T-helper 1 cell treated with Interleukin-12 subunit alpha and Interleukin-12 subunit beta and Interleukin-4 antibody, amounts not matched to agents 30 μg/mL and 1 μg/mL, for 36 hours (primary cell): ENCODE measurements around the gene LGALS12.
"Not testable (repeated sequence)": the region's sequence is repeated elsewhere in the genome, so short reads cannot be mapped to it uniquely, and the experiment has no call there.

Experiments used
- H3K27ac Mint-ChIP-seq: one replicate; pipeline ENCODE4 v1.8.0; 2021; ENCODE audit warnings: mild to moderate bottlenecking, mixed read lengths
- H3K27me3 Mint-ChIP-seq: one replicate; pipeline ENCODE4 v1.8.0; 2021; ENCODE audit warnings: low read depth, mixed read lengths
- H3K36me3 Mint-ChIP-seq: one replicate; pipeline ENCODE4 v1.8.0; 2021; ENCODE audit warnings: low read depth, mixed read lengths
- H3K4me1 Mint-ChIP-seq: one replicate; pipeline ENCODE4 v1.8.0; 2021; ENCODE audit warnings: low read depth, mixed read lengths
- H3K4me3 Mint-ChIP-seq: one replicate; pipeline ENCODE4 v1.8.0; 2021; ENCODE audit warnings: mild to moderate bottlenecking, moderate library complexity, mixed read lengths
- H3K9me3 Mint-ChIP-seq: one replicate; pipeline ENCODE4 v1.8.0; 2021; ENCODE audit warnings: mixed read lengths

LGALS12 gene

GRCh38 chr11:63534076-63534475 is 28.2 kb downstream of the LGALS12 start:
- peaks cover 3% of the 10 kb centered on the region for H3K36me3 Mint-ChIP-seq
- H3K4me3 Mint-ChIP-seq: peak overlapping the region; percentile 44
- H3K27ac Mint-ChIP-seq: peak overlapping the region; percentile 31
- H3K9me3 Mint-ChIP-seq: no peaks in the 10 kb centered on the region
- peaks cover 82% of the 10 kb centered on the region for H3K4me1 Mint-ChIP-seq
- no peaks in the 10 kb centered on the region for H3K27me3 Mint-ChIP-seq

- H3K4me1 Mint-ChIP-seq: peaks cover 75% of the 10 kb centered on the region
- H3K27ac Mint-ChIP-seq: peak overlapping the region; percentile 96
- peak overlapping the region; percentile 87 for H3K4me3 Mint-ChIP-seq
- no peaks in the 10 kb centered on the region for H3K9me3 Mint-ChIP-seq
- peaks cover 1% of the 10 kb centered on the region for H3K36me3 Mint-ChIP-seq
- no peaks in the 10 kb centered on the region for H3K27me3 Mint-ChIP-seq
These were observed 29.1 kb downstream of the LGALS12 start for GRCh38 chr11:63534895-63535461.

DNA sequence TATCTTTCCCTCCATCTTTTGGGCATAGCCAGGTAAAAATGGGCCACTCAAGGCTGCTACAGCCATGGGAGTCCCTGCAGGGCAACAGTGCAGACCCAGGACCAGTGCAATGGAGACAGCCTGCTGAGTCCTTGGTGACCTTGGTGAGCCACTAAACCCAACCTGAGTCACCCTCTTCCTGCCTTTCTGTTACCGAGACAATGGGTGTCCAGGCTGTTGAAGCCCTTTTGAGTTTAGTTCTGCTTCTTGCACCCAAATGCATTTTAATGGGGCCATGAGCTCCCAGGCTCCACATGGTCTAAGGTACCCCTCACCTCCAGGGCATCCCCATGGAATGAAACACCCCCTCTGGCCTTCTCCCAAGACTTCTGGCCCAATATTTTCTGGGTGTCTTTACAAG is 29.9 kb downstream of the LGALS12 start:
- Mint-ChIP-seq H3K9me3 (no peaks in the 10 kb centered on the region), H3K36me3 (peaks cover 2% of the 10 kb centered on the region), H3K4me3 (peak overlapping the region; percentile 87), H3K27ac (peak overlapping the region; percentile 96), H3K27me3 (no peaks in the 10 kb centered on the region), H3K4me1 (peaks cover 78% of the 10 kb centered on the region)

DNA sequence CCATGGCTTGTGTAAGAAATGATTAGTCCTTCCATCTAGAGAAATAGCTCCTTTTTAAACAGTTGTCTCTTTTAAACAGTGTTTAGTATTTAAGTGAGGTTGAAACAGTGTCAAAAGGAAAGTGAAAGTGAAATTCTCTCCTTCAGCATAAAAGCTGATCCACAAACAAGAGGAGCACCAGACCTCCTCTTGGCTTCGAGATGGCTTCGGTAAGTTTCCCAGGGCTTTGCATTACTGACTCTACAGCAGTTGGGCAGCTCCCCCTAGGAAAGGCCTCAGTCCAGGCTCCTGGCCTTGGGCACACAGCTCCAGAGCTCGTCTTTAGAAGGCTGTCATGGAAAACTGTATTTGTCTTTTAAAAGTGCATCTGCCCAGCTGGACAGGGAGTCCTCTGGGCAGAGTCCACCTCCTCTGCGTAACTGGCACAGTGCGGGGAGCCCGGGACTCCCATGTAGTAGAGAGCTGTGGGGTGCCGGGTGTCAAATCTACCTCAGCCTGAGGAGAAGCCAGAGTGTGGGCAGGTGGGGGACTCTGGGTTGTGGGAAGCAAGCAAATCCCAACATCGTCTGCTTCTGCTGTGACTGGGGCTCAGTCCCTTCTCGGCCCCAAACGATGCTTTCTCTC is 30.9 kb downstream of the LGALS12 start, which contains the start of gene PLAAT4:
TSS of gene PLAAT4 (plus strand) at position 140 of the 624 bp plus-strand sequence. CDS start at position 201, 61 bp downstream.
- Mint-ChIP-seq H3K27ac (peak within 1 kb of the TSS; percentile 96), H3K36me3 (peaks cover 5% of the 10 kb centered on the region), H3K9me3 (no peaks in the 10 kb centered on the region), H3K4me1 (peaks cover 73% of the 10 kb centered on the region), H3K4me3 (peak within 1 kb of the TSS; percentile 87), H3K27me3 (no peaks in the 10 kb centered on the region)

- Mint-ChIP-seq H3K27ac (peak overlapping the region; percentile 96), H3K9me3 (no peaks in the 10 kb centered on the region), H3K4me1 (peaks cover 71% of the 10 kb centered on the region), H3K27me3 (no peaks in the 10 kb centered on the region), H3K4me3 (peak overlapping the region; percentile 87), H3K36me3 (peaks cover 9% of the 10 kb centered on the region)
These were observed 31.6 kb downstream of the LGALS12 start for GRCh38 chr11:63537293-63538101.

DNA sequence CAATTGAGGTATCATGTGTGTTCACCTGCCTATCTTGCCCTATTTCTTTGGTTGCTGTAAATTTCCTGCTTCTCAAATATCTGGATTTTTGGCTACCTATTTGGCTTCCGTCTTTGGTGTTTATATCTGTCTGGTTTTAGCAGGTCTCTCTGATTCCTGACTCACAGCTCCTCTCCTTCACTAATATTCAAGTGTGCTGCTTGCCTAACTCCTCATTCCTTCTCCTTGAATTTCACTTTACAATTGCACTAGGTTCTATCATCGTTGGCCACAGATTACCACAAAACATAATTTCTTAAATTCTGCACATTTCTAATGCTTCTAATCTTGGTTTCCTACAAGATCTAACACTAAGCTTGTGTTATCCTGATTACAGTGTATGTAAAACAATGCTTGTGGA is 36.6 kb downstream of the LGALS12 start:
- H3K36me3 Mint-ChIP-seq: peaks cover 42% of the 10 kb centered on the region
- not testable (repeated sequence) for H3K27me3 Mint-ChIP-seq, H3K9me3 Mint-ChIP-seq, H3K4me3 Mint-ChIP-seq, H3K27ac Mint-ChIP-seq
- peaks cover 30% of the 10 kb centered on the region for H3K4me1 Mint-ChIP-seq

GRCh38 chr11:63543711-63544110 is 37.8 kb downstream of the LGALS12 start:
- Mint-ChIP-seq H3K4me3 (no peak overlapping the region), H3K27ac (no peak overlapping the region), H3K9me3 (no peaks in the 10 kb centered on the region), H3K27me3 (no peaks in the 10 kb centered on the region), H3K4me1 (peaks cover 18% of the 10 kb centered on the region), H3K36me3 (peaks cover 48% of the 10 kb centered on the region)

- Mint-ChIP-seq H3K4me3 (no peak overlapping the region), H3K27me3 (no peaks in the 10 kb centered on the region), H3K27ac (no peak overlapping the region), H3K36me3 (peaks cover 44% of the 10 kb centered on the region), H3K4me1 (peaks cover 14% of the 10 kb centered on the region), H3K9me3 (no peaks in the 10 kb centered on the region)
These were observed 41.2 kb downstream of the LGALS12 start for GRCh38 chr11:63547061-63547460.

- Mint-ChIP-seq H3K4me1 (peaks cover 16% of the 10 kb centered on the region), H3K27ac (no peak overlapping the region), H3K9me3 (no peaks in the 10 kb centered on the region), H3K27me3 (no peaks in the 10 kb centered on the region), H3K36me3 (peaks cover 40% of the 10 kb centered on the region), H3K4me3 (no peak overlapping the region)
These were observed 42.3 kb downstream of the LGALS12 start for GRCh38 chr11:63548178-63548577.

DNA sequence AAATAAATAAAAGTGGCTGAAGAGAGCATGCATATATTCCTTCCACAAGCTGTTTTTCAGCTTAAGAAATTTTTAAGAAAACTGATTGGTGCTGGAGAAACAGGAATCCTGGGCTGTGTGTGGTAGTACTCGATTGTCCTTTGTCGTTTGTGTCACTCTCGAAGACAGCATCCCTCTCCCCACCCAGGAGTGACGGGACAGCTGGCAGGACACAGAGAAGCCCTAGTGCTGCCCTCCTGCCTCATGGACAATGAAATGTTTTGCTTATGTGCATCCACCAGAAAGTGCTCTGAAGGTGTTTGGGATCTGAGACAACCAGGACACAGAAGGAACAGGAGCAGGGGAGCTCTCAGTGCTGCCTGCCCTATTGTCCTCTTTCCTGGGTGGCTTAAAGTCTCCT is 43.5 kb downstream of the LGALS12 start:
- Mint-ChIP-seq H3K4me1 (peaks cover 26% of the 10 kb centered on the region), H3K9me3 (no peaks in the 10 kb centered on the region), H3K4me3 (no peak overlapping the region), H3K36me3 (peaks cover 32% of the 10 kb centered on the region), H3K27me3 (no peaks in the 10 kb centered on the region), H3K27ac (no peak overlapping the region)

DNA sequence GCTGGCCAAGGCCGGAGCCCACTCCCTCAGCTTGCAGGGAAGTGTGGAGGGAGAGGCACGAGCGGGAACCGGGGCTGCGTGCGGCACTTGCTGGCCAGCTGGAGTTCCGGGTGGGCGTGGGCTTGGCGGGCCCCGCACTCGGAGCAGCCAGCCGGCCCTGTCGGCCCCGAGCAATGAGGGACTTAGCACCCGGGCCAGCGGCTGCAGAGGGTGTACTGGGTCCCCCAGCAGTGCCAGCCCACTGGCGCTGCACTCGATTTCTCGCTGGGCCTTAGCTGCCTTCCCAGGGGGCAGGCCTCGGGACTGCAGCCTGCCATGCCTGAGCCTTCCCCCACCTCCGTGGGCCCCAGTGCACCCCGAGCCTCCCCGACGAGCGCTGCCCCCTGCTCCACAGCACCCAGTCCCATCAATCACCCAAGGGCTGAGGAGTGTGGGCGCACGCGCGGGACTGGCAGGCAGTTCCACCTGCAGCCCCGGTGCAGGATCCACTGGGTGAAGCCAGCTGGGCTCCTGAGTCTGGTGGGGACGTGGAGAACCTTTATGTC is 44.3 kb downstream of the LGALS12 start:
- not testable (repeated sequence) for H3K27me3 Mint-ChIP-seq, H3K27ac Mint-ChIP-seq, H3K4me3 Mint-ChIP-seq, H3K9me3 Mint-ChIP-seq
- Mint-ChIP-seq H3K4me1 (peaks cover 29% of the 10 kb centered on the region), H3K36me3 (peaks cover 29% of the 10 kb centered on the region)

DNA sequence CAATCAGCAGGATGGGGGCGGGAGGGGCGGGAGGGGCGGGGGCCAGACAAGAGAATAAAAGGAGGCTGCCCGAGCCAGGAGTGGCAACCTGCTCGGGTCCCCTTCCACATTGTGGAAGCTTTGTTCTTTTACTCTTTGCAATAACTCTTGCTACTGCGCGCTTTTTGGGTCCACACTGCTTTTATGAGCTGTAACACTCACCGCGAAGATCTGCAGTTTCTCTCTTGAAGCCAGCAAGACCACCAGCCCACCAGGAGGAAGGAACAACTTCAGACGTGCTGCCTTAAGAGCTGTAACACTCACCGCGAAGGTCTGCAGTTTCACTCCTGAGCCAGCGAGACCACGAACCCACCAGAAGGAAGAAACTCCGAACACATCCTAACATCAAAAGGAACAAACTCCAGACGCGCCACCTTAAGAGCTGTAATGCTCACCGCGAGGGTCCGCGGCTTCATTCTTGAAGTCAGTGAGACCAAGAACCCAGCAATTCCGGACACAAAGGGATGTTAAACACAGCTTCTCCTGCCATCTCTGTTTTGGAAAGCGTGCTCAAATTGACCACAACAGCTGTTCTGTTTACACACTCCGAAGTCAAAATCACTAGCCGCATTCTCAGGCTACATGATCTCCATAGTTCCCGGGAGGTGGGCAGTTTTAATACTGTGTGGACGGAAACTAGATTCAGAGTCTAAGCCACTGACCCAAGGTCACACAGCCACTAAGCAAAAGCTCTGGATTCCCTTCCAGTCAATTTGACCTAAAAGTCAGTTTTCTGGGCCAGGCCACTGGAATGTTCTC is 45.4 kb downstream of the LGALS12 start:
- Mint-ChIP-seq H3K36me3 (peaks cover 21% of the 10 kb centered on the region), H3K9me3 (no peaks in the 10 kb centered on the region), H3K27me3 (no peaks in the 10 kb centered on the region), H3K4me3 (peak overlapping the region; percentile 42), H3K4me1 (peaks cover 29% of the 10 kb centered on the region), H3K27ac (peak overlapping the region; percentile 19)

GRCh38 chr11:63551889-63552266 is 46.0 kb downstream of the LGALS12 start:
- Mint-ChIP-seq H3K36me3 (peaks cover 15% of the 10 kb centered on the region), H3K4me1 (peaks cover 30% of the 10 kb centered on the region), H3K9me3 (no peaks in the 10 kb centered on the region), H3K4me3 (no peak overlapping the region), H3K27me3 (no peaks in the 10 kb centered on the region), H3K27ac (no peak overlapping the region)

DNA sequence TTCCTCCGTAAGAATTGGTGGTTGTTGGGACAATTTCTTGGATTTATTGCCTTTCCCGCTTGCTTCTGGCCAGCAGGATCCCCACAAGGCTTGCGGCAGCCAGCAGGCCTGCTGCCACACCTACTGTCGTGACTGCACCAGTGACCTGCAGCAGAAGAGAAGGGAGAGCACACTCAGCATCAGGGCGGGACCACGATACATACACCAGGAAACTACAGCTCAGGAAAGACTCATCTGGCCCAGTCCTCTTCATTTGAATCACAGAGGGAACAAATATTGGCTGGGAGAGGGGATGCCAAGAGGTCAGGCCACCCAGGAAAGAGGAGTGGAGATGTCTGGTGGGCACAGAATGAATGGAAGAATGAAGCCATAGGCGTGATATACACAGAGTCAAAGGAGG is 47.0 kb downstream of the LGALS12 start:
- Mint-ChIP-seq H3K9me3 (no peaks in the 10 kb centered on the region), H3K27ac (peak overlapping the region; percentile 98), H3K27me3 (no peaks in the 10 kb centered on the region), H3K36me3 (peaks cover 8% of the 10 kb centered on the region), H3K4me3 (peak overlapping the region; percentile 14), H3K4me1 (peaks cover 31% of the 10 kb centered on the region)
